NCI-H1105 treated with DMSO at 0.1 percent for 48 hours (cell line): ENCODE data around the gene NOTO.
"Not testable (repeated sequence)": the region's sequence is repeated elsewhere in the genome, so short reads cannot be mapped to it uniquely, and the experiment has no call there.

Source experiments
- DNase-seq: peaks from one replicate; lab custom pipeline; 2025; lab: John Stamatoyannopoulos, UW

Gene NOTO

GRCh38 chr2:73200281-73200680 lies 2.1 kb upstream of the NOTO start:
- not testable (repeated sequence) for DNase-seq

GRCh38 chr2:73203055-73203681 lies 794 bp downstream of the NOTO start:
- DNase-seq: no peak

GRCh38 chr2:73205611-73206010 lies 3.2 kb downstream of the NOTO start:
- no peak for DNase-seq

- no peak for DNase-seq
These were observed 5.9 kb downstream of the NOTO start for GRCh38 chr2:73208258-73208657.

- DNase-seq: no peak
These were observed 7.6 kb downstream of the NOTO start for GRCh38 chr2:73210019-73210418.

GRCh38 chr2:73210696-73211095 lies 8.3 kb downstream of the NOTO start:
- no peak for DNase-seq

- DNase-seq: no peak
These were observed 9.7 kb downstream of the NOTO start for GRCh38 chr2:73212098-73212447.

- peak; percentile 61 for DNase-seq
These were observed 10.2 kb downstream of the NOTO start for GRCh38 chr2:73212448-73213176.

- peak; percentile 67 for DNase-seq
These were observed 12.0 kb downstream of the NOTO start, which contains the start of gene SMYD5 for GRCh38 chr2:73214120-73215035. Gene SMYD5 (plus strand): TSS chr2:73214245. CDS start chr2:73214267, 22 bp downstream.

- DNase-seq: no peak
These were observed 12.9 kb downstream of the NOTO start for GRCh38 chr2:73215254-73215653.

GRCh38 chr2:73217160-73217559 lies 14.8 kb downstream of the NOTO start:
- DNase-seq: no peak

- DNase-seq: no peak
These were observed 15.5 kb downstream of the NOTO start for GRCh38 chr2:73217826-73218225.

GRCh38 chr2:73218298-73218697 lies 15.9 kb downstream of the NOTO start:
- no peak for DNase-seq

- DNase-seq: no peak
These were observed 21.4 kb downstream of the NOTO start for GRCh38 chr2:73223821-73224220.

- no peak for DNase-seq
These were observed 23.4 kb downstream of the NOTO start for GRCh38 chr2:73225513-73226360.

GRCh38 chr2:73227086-73227485 lies 24.7 kb downstream of the NOTO start:
- DNase-seq: no peak

- no peak for DNase-seq
These were observed 26.3 kb downstream of the NOTO start for GRCh38 chr2:73228631-73229030.

GRCh38 chr2:73232403-73233153 lies 30.2 kb downstream of the NOTO start:
- no peak for DNase-seq

GRCh38 chr2:73233154-73233931 lies 31.0 kb downstream of the NOTO start, which contains the start of gene PRADC1:
Gene PRADC1 (minus strand): TSS chr2:73233239. CDS start chr2:73233160, 79 bp downstream.
- peak; percentile 97 for DNase-seq
